Epithelial cell of esophagus (primary cell): Measurements from ENCODE around the gene PAOX.
A peak's percentile ranks its signal among the peaks of the same experiment; 100 is the strongest.
"Not testable (repeated sequence)": the region's sequence is repeated elsewhere in the genome, so short reads cannot be mapped to it uniquely, and the experiment has no call there.

Experiments
- DNase-seq: peaks from one replicate; pipeline ENCODE4 v3.0.0; 2010; ENCODE audit warnings: low read depth
- H3K4me3 ChIP-seq: 2 replicates; pipeline ENCODE4 v1.5.1; 2011; ENCODE audit warnings: mild to moderate bottlenecking, low read length, control low read depth
- CTCF ChIP-seq: IDR thresholded peaks from 2 replicates; pipeline ENCODE4 v1.5.1; 2011; ENCODE audit warnings: low read depth, mild to moderate bottlenecking, low read length, control low read depth, inconsistent platforms; ENCODE audit not compliant: insufficient read depth; ENCODE audit errors: missing control alignments

The PAOX gene

GRCh38 chr10:133421336-133422222, 42.5 kb downstream of the PAOX start:
- DNase-seq: no peak

GRCh38 chr10:133422223-133422806, 43.3 kb downstream of the PAOX start:
- DNase-seq: no peak
- no peak for TF ChIP-seq CTCF
- H3K4me3 ChIP-seq: no peak overlapping the region

More at GRCh38 chr10:133421336-133422222, 42.5 kb downstream of the PAOX start:
- TF ChIP-seq CTCF: no peak
- no peak overlapping the region for H3K4me3 ChIP-seq

- TF ChIP-seq CTCF: no peak
- DNase-seq: no peak
- no peak overlapping the region for H3K4me3 ChIP-seq
Observed at GRCh38 chr10:133422807-133423771, 44.0 kb downstream of the PAOX start.

- H3K4me3 ChIP-seq, DNase-seq: not testable (repeated sequence)
Observed at GRCh38 chr10:133424102-133424501, 45.0 kb downstream of the PAOX start.

- DNase-seq: not testable (repeated sequence)
Observed at GRCh38 chr10:133424601-133425000, 45.5 kb downstream of the PAOX start, which contains the start of gene SPRN. TSS of gene SPRN (minus strand) at chr10:133424625. CDS start at chr10:133423681, 944 bp downstream.

GRCh38 chr10:133429571-133429970, 50.5 kb downstream of the PAOX start:
- DNase-seq: peak; percentile 39
- H3K4me3 ChIP-seq: not testable (repeated sequence)

More at GRCh38 chr10:133424601-133425000, 45.5 kb downstream of the PAOX start, which contains the start of gene SPRN:
- not testable (repeated sequence) for H3K4me3 ChIP-seq

GRCh38 chr10:133431888-133432613, 53.0 kb downstream of the PAOX start:
- H3K4me3 ChIP-seq, DNase-seq: not testable (repeated sequence)

GRCh38 chr10:133432789-133433188, 53.7 kb downstream of the PAOX start:
- DNase-seq, H3K4me3 ChIP-seq: not testable (repeated sequence)

- H3K4me3 ChIP-seq: no peak overlapping the region
- DNase-seq: no peak
- no peak for TF ChIP-seq CTCF
Observed at GRCh38 chr10:133438711-133439273, 59.7 kb downstream of the PAOX start.
